Measurements from ENCODE around the gene DNAJB8. TPM values are rescaled to one million over a fixed set of nuclear protein-coding genes. Genes with fewer than 3 reads are reported as not detected.

The DNAJB8 gene
- total and polyA plus RNA-seq, 11 donors = not detected

GRCh38 chr3:128423525-128424147 lies 43.1 kb downstream of the DNAJB8 start:
- Histone ChIP-seq H3K36me3 (no peaks in the 10 kb centered on the region), H3K4me1 (peaks cover 0 to 14% (median 4%) of the 10 kb centered on the region in 12 donors), H3K27ac (no peak overlapping the region), H3K9me3 (peaks cover 0 to 4% (median 0%) of the 10 kb centered on the region in 12 donors), H3K4me3 (no peak overlapping the region), H3K27me3 (peaks cover 0 to 13% (median 0%) of the 10 kb centered on the region in 9 donors)
- intact Hi-C loops (cut with DNase I) = loop anchor here in 1 of 10 donors (2.0 to 10.0 kb wide), 2 partner anchors 161 to 185 kb away; no protein-coding TSS in a partner anchor
- DNase-seq (no peak), ATAC-seq (no peak)
- 88 to 95% (median 92%) methylated on average over 5 to 7 of the region's 7 CpGs for WGBS, 4 donors
- TF ChIP-seq CTCF (IDR thresholded peaks at IDR 0.05) = no peak
- no peak for TF ChIP-seq POLR2A (IDR thresholded peaks at IDR 0.05)

GRCh38 chr3:128422762-128423524 lies 43.7 kb downstream of the DNAJB8 start:
- ATAC-seq = no peak
- Histone ChIP-seq H3K4me1 (peaks cover 0 to 14% (median 4%) of the 10 kb centered on the region in 12 donors), H3K27ac (no peak overlapping the region), H3K9me3 (peaks cover 0 to 4% (median 0%) of the 10 kb centered on the region in 12 donors), H3K4me3 (no peak overlapping the region), H3K36me3 (no peaks in the 10 kb centered on the region), H3K27me3 (peaks cover 0 to 8% (median 0%) of the 10 kb centered on the region in 9 donors)
- TF ChIP-seq POLR2A (IDR thresholded peaks at IDR 0.05) = no peak
- TF ChIP-seq CTCF (IDR thresholded peaks at IDR 0.05) = no peak
- intact Hi-C loops (cut with DNase I) = loop anchor here in 1 of 10 donors (10.0 kb wide), 1 partner anchor 162 kb away; no protein-coding TSS in a partner anchor
- DNase-seq = no peak
- WGBS, 4 donors = 91 to 96% (median 94%) methylated on average over 3 of the region's 3 CpGs

GRCh38 chr3:128421966-128422365 lies 44.7 kb downstream of the DNAJB8 start:
- intact Hi-C loops (cut with DNase I) = loop anchor here in 1 of 10 donors (10.0 kb wide), 1 partner anchor 163 kb away; no protein-coding TSS in a partner anchor
- ATAC-seq = no peak

More at GRCh38 chr3:128421966-128422365, 44.7 kb downstream of the DNAJB8 start:
- DNase-seq = no peak
- Histone ChIP-seq H3K36me3 (no peaks in the 10 kb centered on the region), H3K27ac (no peak overlapping the region), H3K4me1 (peaks cover 0 to 14% (median 4%) of the 10 kb centered on the region in 12 donors), H3K9me3 (peaks cover 0 to 4% (median 0%) of the 10 kb centered on the region in 12 donors), H3K4me3 (no peak overlapping the region), H3K27me3 (peaks cover 0 to 2% (median 0%) of the 10 kb centered on the region in 9 donors)
- TF ChIP-seq POLR2A (IDR thresholded peaks at IDR 0.05) = no peak
- no peak for TF ChIP-seq CTCF (IDR thresholded peaks at IDR 0.05)
- 85 to 92% (median 88%) methylated on average over 7 of the region's 7 CpGs for WGBS, 4 donors
